H1 (cell line): ENCODE results near the gene PCBP4. TPM values are rescaled to one million over a fixed set of nuclear protein-coding genes. Genes with fewer than 3 reads are reported as not detected.

ENCODE experiments used
- CTCF ChIA-PET: fragments of 300-600 bp; sonication (Branson Sonifier 250); formaldehyde crosslinking; loops from one replicate; lab custom pipeline; 2021; ENCODE audit not compliant: partially characterized antibody; lab: Charles Lee
- POLR2A ChIA-PET: fragments of 300-600 bp; sonication (Branson Sonifier 250); formaldehyde crosslinking; loops from one replicate; lab custom pipeline; 2021; ENCODE audit warnings: inconsistent platforms; ENCODE audit not compliant: partially characterized antibody; lab: Charles Lee
- DNase-seq, 2 experiments: peaks; one replicate each; pipeline versions ENCODE4 v3.0.0 to v3.0.0-alpha.2; 2010 to 2022; ENCODE audit warnings: low spot score in 2 of 2, low read depth in 1 of 2, mixed read lengths in 1 of 2
- FAIRE-seq: peaks from 2 replicates; lab custom pipeline; 2011; peaks lifted over from hg19 to GRCh38; lab: Jason Lieb, UNC
- H2AFZ ChIP-seq: 2 replicates; pipeline ENCODE4 v1.8.1; 2012; ENCODE audit warnings: low read length, inconsistent platforms
- H2AK5ac ChIP-seq: 2 replicates; pipeline ENCODE4 v1.6.1; 2013; ENCODE audit warnings: low read depth, low read length
- H2BK120ac ChIP-seq: replicated peaks from 2 replicates; pipeline ENCODE3; 2013; ENCODE audit warnings: low read depth, low read length, inconsistent platforms
- H2BK12ac ChIP-seq: 2 replicates; pipeline ENCODE4 v1.6.1; 2013; ENCODE audit warnings: low read depth, low read length
- H2BK15ac ChIP-seq: 2 replicates; pipeline ENCODE4 v1.6.1; 2013; ENCODE audit warnings: low read length
- H2BK20ac ChIP-seq: 2 replicates; pipeline ENCODE4 v1.6.1; 2013; ENCODE audit warnings: low read length
- H2BK5ac ChIP-seq: 2 replicates; pipeline ENCODE4 v1.6.1; 2013; ENCODE audit warnings: low read depth, low read length
- H3K14ac ChIP-seq: 2 replicates; pipeline ENCODE4 v1.6.1; 2013; ENCODE audit warnings: inconsistent platforms; ENCODE audit not compliant: insufficient read length
- H3K18ac ChIP-seq: 2 replicates; pipeline ENCODE4 v1.6.1; 2013; ENCODE audit warnings: low read length; ENCODE audit errors: extremely low read depth
- H3K23ac ChIP-seq: 2 replicates; pipeline ENCODE4 v1.6.1; 2013; ENCODE audit warnings: inconsistent platforms; ENCODE audit not compliant: insufficient read length
- H3K23me2 ChIP-seq: 2 replicates; pipeline ENCODE4 v1.6.1; 2013; ENCODE audit warnings: low read depth, low read length
- H3K27ac ChIP-seq: 2 replicates; pipeline ENCODE4 v1.6.1; 2011; ENCODE audit warnings: low read depth, low read length, inconsistent platforms
- H3K27me3 ChIP-seq, 4 experiments: replicated peaks in 1 of 4; 1 replicate in 1 of 4; 2 replicates in 3 of 4; pipeline versions ENCODE4 v1.6.1 to v1.8.1; 2011 to 2013; ENCODE audit warnings: low read length in 3 of 4, mild to moderate bottlenecking in 3 of 4, inconsistent platforms in 2 of 4, mixed read lengths in 2 of 4, moderate library complexity in 1 of 4; ENCODE audit not compliant: control insufficient read depth in 3 of 4, insufficient read depth in 3 of 4; ENCODE audit errors: extremely low read depth in 1 of 4
- H3K36me3 ChIP-seq, 4 experiments: 2 replicates each; pipeline versions ENCODE4 v1.6.1 to v1.8.1; 2011 to 2013; ENCODE audit warnings: mild to moderate bottlenecking in 4 of 4, low read length in 3 of 4, moderate library complexity in 2 of 4, control low read depth in 1 of 4, inconsistent platforms in 1 of 4; ENCODE audit not compliant: insufficient read depth in 4 of 4, control insufficient read depth in 2 of 4
- H3K4ac ChIP-seq: replicated peaks from 2 replicates; pipeline ENCODE3; 2013; ENCODE audit warnings: low read length, low read depth, mixed read lengths, inconsistent platforms; ENCODE audit not compliant: insufficient read length
- H3K4me1 ChIP-seq, 4 experiments: replicated peaks in 1 of 4; 1 replicate in 1 of 4; 2 replicates in 3 of 4; pipeline versions ENCODE4 v1.6.1 to v1.8.1; 2011 to 2013; ENCODE audit warnings: low read length in 3 of 4, inconsistent platforms in 2 of 4, mixed read lengths in 1 of 4; ENCODE audit not compliant: insufficient read depth in 4 of 4, control insufficient read depth in 3 of 4
- H3K4me2 ChIP-seq, 2 experiments: 2 replicates each; pipeline versions ENCODE4 v1.6.1 to v1.8.1; 2011 to 2013; ENCODE audit warnings: low read depth in 2 of 2, low read length in 2 of 2, control low read depth in 1 of 2, inconsistent platforms in 1 of 2, mild to moderate bottlenecking in 1 of 2; ENCODE audit not compliant: insufficient read depth in 1 of 2
- H3K4me3 ChIP-seq, 4 experiments: fragments of 200-600, 300-600 bp in 1 of 4; sonication (generic), shearing (Covaris generic), sonication (Bioruptor Twin) in 1 of 4; 2 replicates each; pipeline versions ENCODE4 v1.5.1 to v1.8.1; 2011 to 2016; ENCODE audit warnings: low read length in 4 of 4, low read depth in 3 of 4, control low read depth in 2 of 4, inconsistent platforms in 2 of 4, mild to moderate bottlenecking in 2 of 4, mixed read lengths in 1 of 4, moderate library complexity in 1 of 4; ENCODE audit not compliant: insufficient read depth in 2 of 4; ENCODE audit errors: extremely low read depth in 1 of 4
- H3K56ac ChIP-seq: replicated peaks from 2 replicates; pipeline ENCODE3; 2013; ENCODE audit warnings: low read depth, mild to moderate bottlenecking, mixed read lengths, low read length, inconsistent platforms; ENCODE audit not compliant: insufficient read length
- H3K79me1 ChIP-seq: 2 replicates; pipeline ENCODE4 v1.6.1; 2013; ENCODE audit warnings: low read depth, low read length, control low read depth
- H3K79me2 ChIP-seq, 2 experiments: 2 replicates each; pipeline versions ENCODE4 v1.6.1 to v1.8.1; 2012 to 2013; ENCODE audit warnings: low read length in 2 of 2, mild to moderate bottlenecking in 2 of 2, inconsistent platforms in 1 of 2; ENCODE audit not compliant: insufficient read depth in 2 of 2, control insufficient read depth in 1 of 2
- H3K9ac ChIP-seq, 4 experiments: replicated peaks in 1 of 4; 1 replicate in 1 of 4; 2 replicates in 3 of 4; pipeline versions ENCODE4 v1.6.1 to v1.8.1; 2011 to 2013; ENCODE audit warnings: low read depth in 3 of 4, low read length in 3 of 4, control low read depth in 2 of 4, mild to moderate bottlenecking in 2 of 4, moderate library complexity in 2 of 4, inconsistent platforms in 1 of 4; ENCODE audit errors: extremely low read depth in 1 of 4
- H3K9me3 ChIP-seq, 2 experiments: 2 replicates each; pipeline versions ENCODE4 v1.6.1 to v1.8.1; 2012 to 2013; ENCODE audit warnings: mild to moderate bottlenecking in 2 of 2, moderate library complexity in 2 of 2, control low read depth in 1 of 2, inconsistent platforms in 1 of 2, low read depth in 1 of 2, low read length in 1 of 2, mixed read lengths in 1 of 2; ENCODE audit not compliant: insufficient read depth in 2 of 2
- H4K20me1 ChIP-seq, 2 experiments: replicated peaks in 1 of 2; 2 replicates each; pipeline versions ENCODE3 to v1.8.1; 2011 to 2013; ENCODE audit warnings: inconsistent platforms in 2 of 2, low read length in 2 of 2, mild to moderate bottlenecking in 1 of 2; ENCODE audit not compliant: insufficient read depth in 2 of 2, control insufficient read depth in 1 of 2
- H4K5ac ChIP-seq: 2 replicates; pipeline ENCODE4 v1.6.1; 2013; ENCODE audit warnings: low read length, low read depth, mixed read lengths, inconsistent platforms; ENCODE audit not compliant: insufficient read length
- H4K8ac ChIP-seq: 2 replicates; pipeline ENCODE4 v1.8.0; 2013; ENCODE audit warnings: mild to moderate bottlenecking, moderate library complexity, low read length, inconsistent platforms; ENCODE audit not compliant: insufficient read depth; ENCODE audit errors: extremely low read depth
- H4K91ac ChIP-seq: replicated peaks from 2 replicates; pipeline ENCODE3; 2013; ENCODE audit warnings: low read length, mixed read lengths, inconsistent platforms; ENCODE audit not compliant: insufficient read length
- CREB1 ChIP-seq: IDR thresholded peaks from 2 replicates; pipeline ENCODE4 v1.6.1; 2012; ENCODE audit warnings: inconsistent platforms
- EGR1 ChIP-seq: IDR thresholded peaks from 2 replicates; pipeline ENCODE4 v1.6.1; 2011; ENCODE audit warnings: low read depth, low read length, borderline replicate concordance
- HDAC2 ChIP-seq, 2 experiments: fragments of 300-600 bp in 1 of 2; sonication (generic) in 1 of 2; IDR thresholded peaks; 2 replicates each; pipeline ENCODE4 v1.6.1; 2011 to 2012; ENCODE audit warnings: low read depth in 2 of 2, low read length in 2 of 2, mild to moderate bottlenecking in 2 of 2, moderate library complexity in 2 of 2, borderline replicate concordance in 1 of 2, inconsistent platforms in 1 of 2
- MAFK ChIP-seq: IDR thresholded peaks from 2 replicates; pipeline ENCODE4 v1.6.1; 2012; ENCODE audit warnings: low read depth, mild to moderate bottlenecking, improper control_type of control experiment, low read length
- RXRA ChIP-seq: IDR thresholded peaks from 2 replicates; pipeline ENCODE4 v1.6.1; 2011; ENCODE audit warnings: low read depth, mild to moderate bottlenecking, low read length, moderate library complexity; ENCODE audit not compliant: insufficient read depth
- WGBS, 2 experiments: shearing (Covaris generic) in 1 of 2; methylation state at CpG; one replicate each; pipeline versions ENCODE4 v1.1.6 to v1.1.7; 2013 to 2015; ENCODE audit warnings: low lambda C conversion rate in 2 of 2, mixed read lengths in 2 of 2, inconsistent platforms in 1 of 2, low coverage in 1 of 2, missing lambda C conversion rate in 1 of 2; ENCODE audit not compliant: insufficient replicate concordance in 2 of 2, insufficient coverage in 1 of 2, insufficient read length in 1 of 2; ENCODE audit errors: extremely low coverage in 1 of 2, missing lambda C conversion rate in 1 of 2; 5-methylcytosine and 5-hydroxymethylcytosine counted together
- polyA plus RNA-seq, 7 experiments: library from polyadenylated mRNA; depleted of rRNA in 3 of 7; stranded (reverse) in 5 of 7; unstranded in 2 of 7; fragments of >200 nt in 5 of 7; fragments of 200-250 nt in 2 of 7; gene quantifications; 1 replicate in 5 of 7; 2 replicates in 1 of 7; 4 replicates in 1 of 7; pipeline versions ENCODE4 v1.2.1 to v1.2.3, GENCODE V29; 2011 to 2013; ENCODE audit warnings: missing spikeins in 2 of 7, mixed read lengths in 2 of 7
- total RNA-seq: library from RNA; stranded (reverse); fragmentation: NEBNext Ultra II Directional; extraction: Animal tissue kit (Norgen Biotek cat#: 25700); gene quantifications from 2 replicates; pipeline ENCODE4 v1.2.1, GENCODE V29; 2021

PCBP4 gene
- total and polyA plus RNA-seq, 2 of the 8 experiments (the other 6 are each of a cell fraction or from before 2014, with no cell fraction given), result 16.4 to 34.1 TPM

GRCh38 chr3:51987568-51987967 lies 20.3 kb upstream of the PCBP4 start:
- no peaks in the 10 kb centered on the region for H3K27me3 ChIP-seq
- peaks cover 2 to 3% of the 10 kb centered on the region in 2 experiments for H4K20me1 ChIP-seq
- FAIRE-seq, result no peak
- peaks cover 0 to 13% (median 5%) of the 10 kb centered on the region in 4 experiments; a peak in 6 of 7 replicates for H3K4me1 ChIP-seq
- peaks cover 2 to 13% (median 7%) of the 10 kb centered on the region in 4 experiments; a peak in 6 of 8 replicates for H3K36me3 ChIP-seq
- no peaks in the 10 kb centered on the region for H3K9me3 ChIP-seq
- H2AK5ac ChIP-seq, result no peak overlapping the region
- no peak overlapping the region for H4K5ac ChIP-seq
- WGBS, 2 experiments, result 92% methylated on average over 7 of the region's 7 CpGs; no CpG with 5 or more reads in 1 of the 2 experiments
- no peak overlapping the region for H4K91ac ChIP-seq
- DNase-seq, result no peak
- no peak overlapping the region for H2BK15ac ChIP-seq
- no peak overlapping the region for H3K14ac ChIP-seq
- no peak overlapping the region for H2AFZ ChIP-seq
- no peak overlapping the region for H3K56ac ChIP-seq
- H2BK12ac ChIP-seq, result no peak overlapping the region
- no peak overlapping the region for H3K23ac ChIP-seq
- H3K18ac ChIP-seq, result no peak overlapping the region
- H3K27ac ChIP-seq, result no peak overlapping the region
- ChIA-PET CTCF (interaction anchor here (2.3 kb wide), 1 partner anchor 66 kb away, joined by 10 read pairs; no protein-coding TSS in a partner anchor), POLR2A (interaction anchor here (1.1 to 25.9 kb wide), 3 partner anchors 8 to 17 kb away, joined by 3 to 923 read pairs (median 39); partner anchors contain the start of genes ABHD14A, ABHD14B, ACY1 and PCBP4)
- H4K8ac ChIP-seq, result no peak overlapping the region
- H2BK5ac ChIP-seq, result no peak overlapping the region
- H3K4me3 ChIP-seq, result no peak overlapping the region
- no peaks in the 10 kb centered on the region; the same call in none of the 2 replicates for H3K79me1 ChIP-seq
- H3K9ac ChIP-seq, result no peak overlapping the region
- H3K79me2 ChIP-seq, result no peaks in the 10 kb centered on the region; a peak in 1 of 4 replicates
- H2BK120ac ChIP-seq, result no peak overlapping the region
- H3K4ac ChIP-seq, result no peak overlapping the region
- no peak overlapping the region for H2BK20ac ChIP-seq
- H3K4me2 ChIP-seq, result no peak overlapping the region
- H3K23me2 ChIP-seq, result peaks cover 3% of the 10 kb centered on the region
- TF ChIP-seq HDAC2 (IDR thresholded peaks at IDR 0.05; ENCODE audit: borderline replicate concordance in 1 of 2, low read depth in 2 of 2, low read length in 2 of 2) (no peak), CREB1 (no peak), MAFK (no peak), RXRA (no peak), EGR1 (no peak)
